H9 (cell line): ENCODE measurements around the gene LRIG3. TPM values are rescaled to one million over a fixed set of nuclear protein-coding genes. Genes with fewer than 3 reads are reported as not detected.

Experiments
- DNase-seq: peaks from one replicate; pipeline ENCODE4 v3.0.0-alpha.2; 2017
- H2AFZ ChIP-seq: one replicate; pipeline ENCODE4 v1.6.1; 2013; ENCODE audit warnings: mild to moderate bottlenecking, low read length, control low read depth, moderate library complexity
- H2AK5ac ChIP-seq: 2 replicates; pipeline ENCODE4 v1.6.1; 2013; ENCODE audit warnings: low read length, control low read depth, mixed read lengths; ENCODE audit not compliant: insufficient read length
- H2BK120ac ChIP-seq: one replicate; pipeline ENCODE4 v1.6.1; 2013; ENCODE audit warnings: low read depth, mild to moderate bottlenecking, low read length, control low read depth, inconsistent platforms; ENCODE audit not compliant: poor library complexity, severe bottlenecking
- H2BK12ac ChIP-seq: 2 replicates; pipeline ENCODE4 v1.6.1; 2013; ENCODE audit warnings: low read length, control low read depth, mixed read lengths, low read depth; ENCODE audit not compliant: insufficient read length
- H2BK15ac ChIP-seq: 2 replicates; pipeline ENCODE4 v1.6.1; 2013; ENCODE audit warnings: low read depth, low read length, control low read depth
- H2BK20ac ChIP-seq: one replicate; pipeline ENCODE4 v1.6.1; 2013; ENCODE audit warnings: low read depth, mild to moderate bottlenecking, low read length, control low read depth, inconsistent platforms; ENCODE audit not compliant: poor library complexity, severe bottlenecking
- H2BK5ac ChIP-seq: 2 replicates; pipeline ENCODE4 v1.6.1; 2013; ENCODE audit warnings: low read length, control low read depth, mixed read lengths; ENCODE audit not compliant: insufficient read length
- H3K14ac ChIP-seq: 2 replicates; pipeline ENCODE4 v1.6.1; 2013; ENCODE audit warnings: low read length, control low read depth; ENCODE audit not compliant: insufficient read depth
- H3K18ac ChIP-seq: 2 replicates; pipeline ENCODE4 v1.6.1; 2013; ENCODE audit warnings: low read depth, mild to moderate bottlenecking, mixed read lengths, low read length, control low read depth; ENCODE audit not compliant: insufficient read length
- H3K23ac ChIP-seq: 2 replicates; pipeline ENCODE4 v1.6.1; 2013; ENCODE audit warnings: low read length, control low read depth, mixed read lengths, low read depth; ENCODE audit not compliant: insufficient read length
- H3K23me2 ChIP-seq: 2 replicates; pipeline ENCODE4 v1.6.1; 2013; ENCODE audit warnings: low read depth, mild to moderate bottlenecking, mixed read lengths, low read length, control low read depth; ENCODE audit not compliant: insufficient read length, poor library complexity, severe bottlenecking
- H3K27ac ChIP-seq: 2 replicates; pipeline ENCODE4 v1.5.1; 2013; ENCODE audit warnings: low read length, control low read depth, mixed read lengths, low read depth; ENCODE audit not compliant: insufficient read length
- H3K27me3 ChIP-seq: 2 replicates; pipeline ENCODE4 v1.6.1; 2013; ENCODE audit warnings: low read length, control low read depth, inconsistent platforms; ENCODE audit not compliant: insufficient read depth
- H3K4ac ChIP-seq: 2 replicates; pipeline ENCODE4 v1.6.1; 2013; ENCODE audit warnings: low read depth, mild to moderate bottlenecking, control low read depth, inconsistent platforms, low read length, moderate library complexity
- H3K4me1 ChIP-seq: 2 replicates; pipeline ENCODE4 v1.6.1; 2013; ENCODE audit warnings: low read length, control low read depth, inconsistent platforms; ENCODE audit not compliant: insufficient read depth
- H3K4me2 ChIP-seq: 2 replicates; pipeline ENCODE4 v1.6.1; 2013; ENCODE audit warnings: low read length, control low read depth, mixed read lengths; ENCODE audit not compliant: insufficient read length, insufficient read depth
- H3K56ac ChIP-seq: 2 replicates; pipeline ENCODE4 v1.6.1; 2013; ENCODE audit warnings: low read depth, mild to moderate bottlenecking, mixed read lengths, low read length, control low read depth; ENCODE audit not compliant: insufficient read length
- H3K79me1 ChIP-seq: 2 replicates; pipeline ENCODE4 v1.6.1; 2013; ENCODE audit warnings: low read depth, mild to moderate bottlenecking, moderate library complexity, low read length, control low read depth, inconsistent platforms; ENCODE audit not compliant: insufficient read depth, poor library complexity, severe bottlenecking
- H3K79me2 ChIP-seq: 2 replicates; pipeline ENCODE4 v1.6.1; 2013; ENCODE audit warnings: low read length, control low read depth, inconsistent platforms; ENCODE audit not compliant: insufficient read depth
- H3K9ac ChIP-seq: 2 replicates; pipeline ENCODE4 v1.6.1; 2013; ENCODE audit warnings: low read length, control low read depth, mixed read lengths; ENCODE audit not compliant: insufficient read length; ENCODE audit errors: extremely low read depth
- H3K9me3 ChIP-seq: one replicate; pipeline ENCODE4 v1.6.1; 2013; ENCODE audit warnings: low read depth, low read length, inconsistent platforms; ENCODE audit not compliant: control insufficient read depth
- H3T11ph ChIP-seq: one replicate; pipeline ENCODE4 v1.6.1; 2013; ENCODE audit warnings: mild to moderate bottlenecking, low read length, control low read depth, inconsistent platforms
- H4K20me1 ChIP-seq: one replicate; pipeline ENCODE4 v1.6.1; 2013; ENCODE audit not compliant: control insufficient read depth, insufficient read length, insufficient read depth
- H4K5ac ChIP-seq: 2 replicates; pipeline ENCODE4 v1.6.1; 2013; ENCODE audit warnings: low read depth, mild to moderate bottlenecking, mixed read lengths, low read length, control low read depth; ENCODE audit not compliant: insufficient read length
- H4K8ac ChIP-seq: replicated peaks from 2 replicates; pipeline ENCODE4 v1.6.1; 2013; ENCODE audit warnings: low read length, control low read depth, mixed read lengths, low read depth; ENCODE audit not compliant: insufficient read length
- H4K91ac ChIP-seq: 2 replicates; pipeline ENCODE4 v1.6.1; 2013; ENCODE audit warnings: low read depth, mild to moderate bottlenecking, moderate library complexity, mixed read lengths, low read length, control low read depth; ENCODE audit not compliant: insufficient read length
- H3K27ac Mint-ChIP-seq, 3 experiments: 2 replicates in 2 of 3; 3 replicates in 1 of 3; pipeline ENCODE4 v1.8.0; 2020 to 2021; ENCODE audit warnings: mixed read lengths in 3 of 3, mild to moderate bottlenecking in 1 of 3, moderate library complexity in 1 of 3
- H3K27me3 Mint-ChIP-seq: 2 replicates; pipeline ENCODE4 v1.8.0; 2021; ENCODE audit warnings: low read depth, mild to moderate bottlenecking, moderate library complexity, mixed read lengths
- H3K36me3 Mint-ChIP-seq, 3 experiments: 2 replicates in 2 of 3; 3 replicates in 1 of 3; pipeline ENCODE4 v1.8.0; 2020 to 2021; ENCODE audit warnings: low read depth in 3 of 3, mixed read lengths in 3 of 3; ENCODE audit not compliant: insufficient read depth in 1 of 3
- H3K4me1 Mint-ChIP-seq, 2 experiments: 2 replicates each; pipeline ENCODE4 v1.8.0; 2020; ENCODE audit warnings: mixed read lengths in 2 of 2
- H3K4me3 Mint-ChIP-seq, 2 experiments: 2 replicates in 1 of 2; 3 replicates in 1 of 2; pipeline ENCODE4 v1.8.0; 2020 to 2021; ENCODE audit warnings: mild to moderate bottlenecking in 2 of 2, mixed read lengths in 2 of 2, moderate library complexity in 1 of 2
- H3K9me3 Mint-ChIP-seq, 2 experiments: 2 replicates in 1 of 2; 3 replicates in 1 of 2; pipeline ENCODE4 v1.8.0; 2020; ENCODE audit warnings: mild to moderate bottlenecking in 2 of 2, mixed read lengths in 2 of 2, moderate library complexity in 1 of 2
- WGBS: extraction: QIAGEN DNeasy Blood & Tissue Kit; methylation state at CpG from one replicate; pipeline ENCODE4 v1.1.7; 2013; ENCODE audit warnings: missing lambda C conversion rate, low lambda C conversion rate, mixed read lengths; ENCODE audit not compliant: insufficient read length; ENCODE audit errors: extremely low coverage; 5-methylcytosine and 5-hydroxymethylcytosine counted together
- total RNA-seq: library from RNA; stranded (reverse); gene quantifications from 2 replicates; pipeline ENCODE4 v1.2.1, GENCODE V29; 2021
- TF ChIP-seq, protein P1 (sequence below): fragments of 200-600 bp; sonication (generic); conservative IDR thresholded peaks from 3 replicates; pipeline ENCODE4 v1.8.0; 2021; ENCODE audit warnings: antibody characterized with exemption, mild to moderate bottlenecking

The LRIG3 gene
- total RNA-seq, 1 experiment from 2014 or later, result 10.9 TPM

- no peak overlapping the region for H2BK12ac ChIP-seq
- H4K5ac ChIP-seq, result no peak overlapping the region
- no peak overlapping the region for H3K9ac ChIP-seq
- H3K79me2 ChIP-seq, result no peaks in the 10 kb centered on the region
- no peaks in the 10 kb centered on the region for H3K23me2 ChIP-seq
- no peaks in the 10 kb centered on the region for H4K20me1 ChIP-seq
- no peak for DNase-seq
- no peak overlapping the region for H3K4me2 ChIP-seq
- Mint-ChIP-seq H3K4me1 (0 out of 4 replicates have a peak, but pooled peaks cover 0 to 3% of the 10 kb centered on the region in 2 experiments), H3K27ac (no peak overlapping the region), H3K9me3 (peaks cover 0 to 5% of the 10 kb centered on the region in 2 experiments; a peak in 2 of 5 replicates), H3K4me3 (no peak overlapping the region), H3K36me3 (peaks cover 12 to 19% (median 13%) of the 10 kb centered on the region in 3 experiments), H3K27me3 (no peaks in the 10 kb centered on the region; the same call in 1 of the 2 replicates)
- H3K27me3 ChIP-seq, result no peaks in the 10 kb centered on the region
- H3K4ac ChIP-seq, result no peak overlapping the region
- TF ChIP-seq, protein P1, sequence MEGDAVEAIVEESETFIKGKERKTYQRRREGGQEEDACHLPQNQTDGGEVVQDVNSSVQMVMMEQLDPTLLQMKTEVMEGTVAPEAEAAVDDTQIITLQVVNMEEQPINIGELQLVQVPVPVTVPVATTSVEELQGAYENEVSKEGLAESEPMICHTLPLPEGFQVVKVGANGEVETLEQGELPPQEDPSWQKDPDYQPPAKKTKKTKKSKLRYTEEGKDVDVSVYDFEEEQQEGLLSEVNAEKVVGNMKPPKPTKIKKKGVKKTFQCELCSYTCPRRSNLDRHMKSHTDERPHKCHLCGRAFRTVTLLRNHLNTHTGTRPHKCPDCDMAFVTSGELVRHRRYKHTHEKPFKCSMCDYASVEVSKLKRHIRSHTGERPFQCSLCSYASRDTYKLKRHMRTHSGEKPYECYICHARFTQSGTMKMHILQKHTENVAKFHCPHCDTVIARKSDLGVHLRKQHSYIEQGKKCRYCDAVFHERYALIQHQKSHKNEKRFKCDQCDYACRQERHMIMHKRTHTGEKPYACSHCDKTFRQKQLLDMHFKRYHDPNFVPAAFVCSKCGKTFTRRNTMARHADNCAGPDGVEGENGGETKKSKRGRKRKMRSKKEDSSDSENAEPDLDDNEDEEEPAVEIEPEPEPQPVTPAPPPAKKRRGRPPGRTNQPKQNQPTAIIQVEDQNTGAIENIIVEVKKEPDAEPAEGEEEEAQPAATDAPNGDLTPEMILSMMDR, result no peak
- no CpG with 5 or more reads among the region's 5 CpGs for WGBS
- no peaks in the 10 kb centered on the region for H3K79me1 ChIP-seq
- H4K8ac ChIP-seq, result no peak overlapping the region
- no peak overlapping the region for H3K27ac ChIP-seq
- no peak overlapping the region for H2BK20ac ChIP-seq
- H3T11ph ChIP-seq, result no peak overlapping the region
- H3K14ac ChIP-seq, result no peak overlapping the region
- no peak overlapping the region for H3K23ac ChIP-seq
- H4K91ac ChIP-seq, result no peak overlapping the region
- no peak overlapping the region for H2BK15ac ChIP-seq
- no peaks in the 10 kb centered on the region for H3K4me1 ChIP-seq
- no peaks in the 10 kb centered on the region for H3K9me3 ChIP-seq
- no peak overlapping the region for H2AFZ ChIP-seq
- no peak overlapping the region for H2BK120ac ChIP-seq
- H2AK5ac ChIP-seq, result no peak overlapping the region
- H3K18ac ChIP-seq, result no peak overlapping the region
- no peak overlapping the region for H2BK5ac ChIP-seq
- no peak overlapping the region for H3K56ac ChIP-seq
Measured at GRCh38 chr12:58901664-58902063, 18.6 kb downstream of the LRIG3 start.
